GM21526 (cell line): Measurements from ENCODE around the gene ACBD6.

ENCODE experiments used
- ATAC-seq: cut with Tn5 transposase; IDR thresholded peaks from one replicate; pipeline ENCODE4 v1.9.1; 2021; ENCODE audit warnings: moderate library complexity; ENCODE audit not compliant: unreplicated experiment, low FRiP score

The ACBD6 gene

GRCh38 chr1:180249725-180250498, 252.5 kb downstream of the ACBD6 start:
- no peak for ATAC-seq

DNA sequence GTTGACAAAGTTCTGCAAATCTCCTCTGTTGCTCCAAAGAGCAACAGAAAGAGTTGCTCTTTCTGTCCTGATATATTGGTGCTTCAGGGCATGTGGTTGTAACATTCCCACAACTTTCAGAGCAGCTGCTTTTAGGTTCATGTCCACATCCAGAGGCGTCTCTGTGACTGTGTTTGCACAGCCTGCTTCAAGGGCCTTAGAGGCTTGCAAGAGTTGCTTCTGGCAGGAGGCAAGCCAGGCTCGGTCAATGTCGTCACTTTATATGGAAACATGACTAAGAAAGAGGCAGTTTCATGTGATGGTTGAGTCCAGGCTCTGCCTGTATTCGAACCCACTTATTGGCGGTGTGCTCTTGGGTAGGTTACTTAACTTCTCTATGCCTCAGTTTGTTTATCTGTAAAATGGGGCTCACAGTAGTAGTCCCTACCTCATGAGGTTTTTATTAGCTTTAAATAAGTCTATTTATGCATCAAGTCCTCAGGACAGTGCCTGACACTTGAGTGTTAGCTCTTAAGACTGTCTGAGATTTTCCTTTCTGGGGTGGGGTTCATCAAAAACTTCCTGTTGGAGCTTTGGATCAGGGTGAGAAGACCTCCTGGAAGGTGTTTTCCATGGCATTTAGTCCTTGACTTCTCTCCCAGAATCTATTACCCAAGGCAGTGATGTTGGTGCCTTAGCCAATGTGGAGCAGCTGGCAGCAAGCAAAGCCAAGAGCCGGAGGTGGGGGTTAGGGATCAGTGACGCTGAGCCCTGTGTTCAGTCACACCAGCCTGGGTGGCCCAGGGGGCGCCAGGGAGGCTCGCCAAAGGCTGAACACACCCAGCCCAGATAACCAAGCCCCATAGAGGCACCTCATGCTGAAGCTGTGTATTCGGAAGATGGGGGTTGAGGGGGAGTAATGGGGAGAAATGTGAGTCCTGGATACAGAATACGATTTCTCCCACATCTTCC, 253.4 kb downstream of the ACBD6 start:
- no peak for ATAC-seq

GRCh38 chr1:180248176-180248575, 254.2 kb downstream of the ACBD6 start:
- ATAC-seq, result no peak

- no peak for ATAC-seq
Observed at GRCh38 chr1:180247580-180247979, 254.8 kb downstream of the ACBD6 start.

GRCh38 chr1:180247061-180247460, 255.3 kb downstream of the ACBD6 start:
- no peak for ATAC-seq

DNA sequence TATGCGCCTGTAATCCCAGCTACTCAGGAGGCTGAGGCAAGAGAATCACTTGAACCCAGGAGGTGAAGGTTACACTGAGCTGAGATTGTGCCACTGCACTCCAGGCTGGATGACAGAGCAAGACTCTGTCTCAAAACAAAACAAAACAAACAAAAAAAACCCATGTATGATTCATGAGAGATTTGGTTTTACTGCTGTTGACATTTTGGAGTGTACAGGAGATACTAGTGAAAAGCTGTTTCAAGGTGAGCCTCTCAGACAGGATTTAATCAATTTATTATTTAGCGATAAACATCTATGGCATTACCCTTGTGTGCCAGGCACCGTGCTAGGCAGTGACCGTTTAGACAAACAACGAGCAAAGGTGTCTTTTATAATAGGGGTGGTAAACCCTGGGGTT, 255.8 kb downstream of the ACBD6 start:
- ATAC-seq, result no peak

- no peak for ATAC-seq
Observed at GRCh38 chr1:180244840-180245239, 257.5 kb downstream of the ACBD6 start.

DNA sequence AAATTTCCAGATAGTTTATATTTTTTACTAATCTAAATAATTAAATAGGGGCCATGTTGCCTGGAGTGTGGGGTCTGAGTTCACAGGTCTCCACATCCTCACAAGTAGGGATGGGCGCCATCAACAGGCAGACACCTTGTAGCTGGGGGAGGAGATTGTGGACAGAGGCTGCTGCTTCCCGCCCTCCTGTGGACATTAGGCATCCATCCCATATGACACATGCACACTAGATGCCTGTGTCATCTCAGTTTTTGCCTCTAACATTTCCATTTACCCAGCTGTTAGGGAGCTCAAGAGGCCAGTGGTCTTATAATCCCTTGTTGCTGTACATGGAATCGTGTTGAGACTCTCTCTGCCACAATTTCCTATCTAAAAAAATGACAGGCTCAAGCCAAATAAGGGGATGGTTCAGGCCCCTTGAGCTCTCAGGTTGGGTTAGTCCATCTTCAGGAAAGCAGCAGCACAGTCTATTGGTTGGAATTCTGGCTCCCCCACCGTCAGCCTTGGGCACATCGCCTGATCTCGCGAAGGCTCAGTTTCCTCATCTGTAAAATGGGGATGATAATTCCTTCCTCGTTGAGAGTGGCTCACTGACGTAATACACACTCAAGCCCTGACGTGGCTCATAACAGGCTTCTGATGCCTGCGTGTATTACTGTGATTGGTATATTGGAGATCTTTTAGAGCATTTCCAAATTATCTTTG, 258.7 kb downstream of the ACBD6 start:
- ATAC-seq, result no peak

GRCh38 chr1:180241716-180242544, 260.4 kb downstream of the ACBD6 start:
- ATAC-seq, result no peak

DNA sequence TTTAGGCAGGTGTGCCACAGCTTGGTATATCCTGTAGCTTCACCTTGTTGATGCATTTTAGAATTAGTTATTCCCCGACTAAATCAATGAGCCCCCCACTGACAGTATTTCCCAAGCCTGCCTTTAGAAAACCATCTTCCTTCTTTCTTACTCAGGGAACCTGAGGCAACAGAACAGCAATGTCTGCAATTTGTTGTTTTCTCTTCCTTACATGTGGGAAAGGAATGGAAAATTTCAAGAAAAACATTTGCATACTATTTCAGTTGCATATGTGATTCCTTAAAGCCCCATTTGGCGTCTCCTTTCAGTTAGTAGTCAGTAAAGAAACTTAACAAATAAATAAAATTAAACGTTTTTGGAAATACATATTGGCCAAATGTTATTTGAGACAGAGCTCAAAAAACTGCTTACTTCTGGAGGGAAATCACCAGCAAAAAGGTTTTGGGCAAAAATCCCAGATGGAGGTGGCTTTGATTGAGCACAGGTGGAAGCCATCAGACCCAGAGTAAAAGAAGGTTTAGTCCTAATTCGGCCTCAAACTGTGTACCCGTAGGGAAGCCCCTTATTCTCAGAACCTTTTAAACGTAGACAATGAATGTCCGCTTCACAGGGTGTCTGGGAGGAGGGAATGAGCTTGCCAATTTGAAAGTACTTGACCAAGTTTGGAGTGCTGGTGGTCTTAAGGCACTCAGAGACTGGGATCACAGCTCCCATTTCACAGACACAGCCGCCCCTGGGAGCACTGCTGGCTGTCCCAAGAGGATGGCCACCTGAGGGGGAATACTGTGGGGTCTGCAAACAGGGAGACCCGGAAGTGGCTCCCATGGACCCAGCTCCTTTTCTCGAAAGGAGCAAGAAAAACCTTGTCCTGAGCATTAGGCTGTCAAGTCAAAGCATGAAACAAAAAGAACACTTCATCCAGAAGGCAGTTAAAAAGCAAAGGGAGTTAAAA, 263.0 kb downstream of the ACBD6 start:
- ATAC-seq, result no peak

- ATAC-seq, result no peak
Observed at GRCh38 chr1:180238675-180239074, 263.7 kb downstream of the ACBD6 start.
